Lower leg skin (tissue), 4 donors: ENCODE results near the gene FAM72C. TPM values are rescaled to one million over a fixed set of nuclear protein-coding genes. Genes with fewer than 3 reads are reported as not detected.
"Not testable (repeated sequence)": the region's sequence is repeated elsewhere in the genome, so short reads cannot be mapped to it uniquely, and the experiment has no call there.

Experiments used
- DNase-seq, 2 donors: peaks; one replicate each; pipeline ENCODE4 v3.0.0-alpha.2; 2019; ENCODE audit warnings: low spot score in 2 of 2
- H3K4me3 ChIP-seq: fragments of 200-600 bp; sonication (generic); 2 replicates; pipeline ENCODE4 v1.5.1; 2017; ENCODE audit warnings: mild to moderate bottlenecking, low read depth; ENCODE audit not compliant: poor library complexity, severe bottlenecking
- WGBS, 2 donors: methylation state at CpG; one replicate each; pipeline ENCODE4 v1.1.5; 2018; 5-methylcytosine and 5-hydroxymethylcytosine counted together
- intact Hi-C: fragments of 100-400 bp; cut with DNase I; formaldehyde crosslinking; loops from one replicate; pipeline ENCODE4 v1.15.0; 2023; ENCODE audit warnings: low total_unique reads
- total RNA-seq, 4 donors: library from RNA; depleted of rRNA; stranded (reverse); fragments of >200 nt; gene quantifications; one replicate each; pipeline ENCODE4 v1.1.0, GENCODE V29; 2016

The FAM72C gene
- total RNA-seq = 1 to 10 TPM in 1 of 4 donors, under 1 TPM in 3; 0.34 to 3.1 (median 0.69) TPM

GRCh38 chr1:143971924-143972700 lies at the start of gene FAM72C:
FAM72C (minus strand) TSS chr1:143971986; CDS start chr1:143971141, 845 bp downstream.
- DNase-seq, H3K4me3 ChIP-seq, intact Hi-C loops: not testable (repeated sequence)
- WGBS, 2 donors = no CpG with 5 or more reads among the region's 48 CpGs

GRCh38 chr1:144020001-144020738 lies 48.4 kb upstream of the FAM72C start:
- intact Hi-C loops, DNase-seq, H3K4me3 ChIP-seq: not testable (repeated sequence)
- WGBS, 2 donors = no CpG with 5 or more reads among the region's 3 CpGs

GRCh38 chr1:144019101-144019500 lies 47.3 kb upstream of the FAM72C start:
- H3K4me3 ChIP-seq, DNase-seq, intact Hi-C loops: not testable (repeated sequence)
- WGBS, 2 donors = no CpG with 5 or more reads among the region's 2 CpGs

GRCh38 chr1:144015180-144015966 lies 43.6 kb upstream of the FAM72C start:
- intact Hi-C loops, H3K4me3 ChIP-seq, DNase-seq: not testable (repeated sequence)
- WGBS, 2 donors = 84% methylated on average over 4 of the region's 8 CpGs; no CpG with 5 or more reads in 1 of the 2 donors

GRCh38 chr1:144014528-144014927 lies 42.7 kb upstream of the FAM72C start:
- DNase-seq, intact Hi-C loops, H3K4me3 ChIP-seq: not testable (repeated sequence)
- no CpG with 5 or more reads among the region's 3 CpGs for WGBS, 2 donors

GRCh38 chr1:144014121-144014520 lies 42.3 kb upstream of the FAM72C start:
- no CpG with 5 or more reads among the region's 4 CpGs for WGBS, 2 donors
- H3K4me3 ChIP-seq, DNase-seq, intact Hi-C loops: not testable (repeated sequence)

- H3K4me3 ChIP-seq, intact Hi-C loops, DNase-seq: not testable (repeated sequence)
- WGBS, 2 donors = no CpG with 5 or more reads among the region's 4 CpGs
Observed at GRCh38 chr1:144012168-144012733, 40.5 kb upstream of the FAM72C start.

GRCh38 chr1:144009410-144009809 lies 37.6 kb upstream of the FAM72C start:
- no CpG with 5 or more reads among the region's 3 CpGs for WGBS, 2 donors
- intact Hi-C loops, DNase-seq, H3K4me3 ChIP-seq: not testable (repeated sequence)

- DNase-seq, H3K4me3 ChIP-seq, intact Hi-C loops: not testable (repeated sequence)
- WGBS, 2 donors = no CpG with 5 or more reads among the region's 1 CpG
Observed at GRCh38 chr1:144004259-144004658, 32.5 kb upstream of the FAM72C start.

GRCh38 chr1:144003306-144004029 lies 31.7 kb upstream of the FAM72C start:
- not testable (repeated sequence) for DNase-seq
- no CpG with 5 or more reads among the region's 2 CpGs for WGBS, 2 donors

GRCh38 chr1:144002141-144002881 lies 30.5 kb upstream of the FAM72C start:
- WGBS, 2 donors = 69 to 79% methylated on average over 2 to 5 of the region's 7 CpGs
- H3K4me3 ChIP-seq, DNase-seq, intact Hi-C loops: not testable (repeated sequence)

More at GRCh38 chr1:144003306-144004029, 31.7 kb upstream of the FAM72C start:
- intact Hi-C loops, H3K4me3 ChIP-seq: not testable (repeated sequence)

GRCh38 chr1:144001077-144001476 lies 29.3 kb upstream of the FAM72C start:
- DNase-seq, H3K4me3 ChIP-seq, intact Hi-C loops: not testable (repeated sequence)
- WGBS, 2 donors = no CpG with 5 or more reads among the region's 8 CpGs

GRCh38 chr1:143996020-143996419 lies 24.2 kb upstream of the FAM72C start:
- intact Hi-C loops, DNase-seq, H3K4me3 ChIP-seq: not testable (repeated sequence)
- WGBS, 2 donors = no CpG with 5 or more reads among the region's 6 CpGs
